ENCODE measurements around the gene ITSN1. TPM values are rescaled to one million over a fixed set of nuclear protein-coding genes. Genes with fewer than 3 reads are reported as not detected.

Gene ITSN1
- total and polyA plus RNA-seq, 4 donors, result 20.3 to 112 (median 40.2) TPM

DNA sequence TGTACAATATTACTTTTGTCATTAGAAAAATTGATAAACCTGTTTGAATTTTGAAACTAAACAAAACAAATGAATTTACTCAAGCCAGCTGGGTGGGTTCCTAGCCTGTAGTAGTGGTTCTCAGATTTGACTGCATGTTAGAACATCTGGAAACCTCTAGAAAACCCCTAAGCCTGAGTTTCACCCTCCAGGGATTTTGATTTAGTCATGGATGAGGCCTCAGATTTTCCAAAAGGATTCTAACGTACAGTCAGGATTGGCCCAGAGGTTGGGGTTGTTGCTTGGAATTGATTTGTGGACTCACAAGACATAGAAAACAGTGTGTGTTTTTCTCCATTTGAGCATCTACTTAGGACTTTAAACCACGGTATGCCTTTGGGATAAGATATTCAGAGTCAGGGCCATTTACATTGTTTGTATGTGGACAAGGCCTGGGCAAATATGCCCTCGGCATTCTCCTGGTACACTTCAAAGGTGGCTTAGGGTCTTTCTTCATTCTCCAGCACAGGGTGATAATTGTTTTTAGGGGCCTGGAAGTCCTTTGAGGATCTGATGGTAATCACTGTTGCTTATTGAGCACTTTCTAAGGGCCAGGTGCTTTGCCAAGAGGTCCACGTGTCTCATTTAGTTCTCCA is 230.7 kb downstream of the ITSN1 start:
- H3K4me3 ChIP-seq (ENCODE audit: low read depth in 1 of 3, low read length in 3 of 3), result no peak overlapping the region
- no peak for DNase-seq (ENCODE audit: low spot score)
- H3K9ac ChIP-seq (ENCODE audit: low read depth in 1 of 2, low read length in 2 of 2), result no peak overlapping the region
- H3K4me1 ChIP-seq (ENCODE audit: control insufficient read depth in 4 of 4, insufficient read depth in 4 of 4, low read length in 3 of 4), result no peaks in the 10 kb centered on the region
- H3K27ac ChIP-seq (ENCODE audit: low read depth in 1 of 2, low read length in 2 of 2), result no peak overlapping the region
- no peaks in the 10 kb centered on the region for H3K27me3 ChIP-seq (ENCODE audit: control insufficient read depth in 4 of 4, insufficient read depth in 4 of 4, low read length in 3 of 4)
- TF ChIP-seq GABPA (IDR thresholded peaks at IDR 0.05 in 1 of 2, conservative IDR thresholded peaks at IDR 0.05 in 1 of 2) (no peak), FOXA2 (IDR thresholded peaks at IDR 0.05) (no peak), RXRA (IDR thresholded peaks at IDR 0.05) (no peak), HNF4G (IDR thresholded peaks at IDR 0.05) (no peak), JUND (IDR thresholded peaks at IDR 0.05) (no peak), NR2F2 (IDR thresholded peaks at IDR 0.05) (no peak), EGR1 (IDR thresholded peaks at IDR 0.05; ENCODE audit: low read depth in 2 of 2) (no peak), RAD21 (IDR thresholded peaks at IDR 0.05) (no peak), FOXA1 (IDR thresholded peaks at IDR 0.05) (no peak), TAF1 (conservative IDR thresholded peaks at IDR 0.05) (no peak), HNF4A (conservative IDR thresholded peaks at IDR 0.05) (no peak), SP1 (IDR thresholded peaks at IDR 0.05) (no peak), YY1 (IDR thresholded peaks at IDR 0.05) (no peak)
- TF ChIP-seq, protein P1, sequence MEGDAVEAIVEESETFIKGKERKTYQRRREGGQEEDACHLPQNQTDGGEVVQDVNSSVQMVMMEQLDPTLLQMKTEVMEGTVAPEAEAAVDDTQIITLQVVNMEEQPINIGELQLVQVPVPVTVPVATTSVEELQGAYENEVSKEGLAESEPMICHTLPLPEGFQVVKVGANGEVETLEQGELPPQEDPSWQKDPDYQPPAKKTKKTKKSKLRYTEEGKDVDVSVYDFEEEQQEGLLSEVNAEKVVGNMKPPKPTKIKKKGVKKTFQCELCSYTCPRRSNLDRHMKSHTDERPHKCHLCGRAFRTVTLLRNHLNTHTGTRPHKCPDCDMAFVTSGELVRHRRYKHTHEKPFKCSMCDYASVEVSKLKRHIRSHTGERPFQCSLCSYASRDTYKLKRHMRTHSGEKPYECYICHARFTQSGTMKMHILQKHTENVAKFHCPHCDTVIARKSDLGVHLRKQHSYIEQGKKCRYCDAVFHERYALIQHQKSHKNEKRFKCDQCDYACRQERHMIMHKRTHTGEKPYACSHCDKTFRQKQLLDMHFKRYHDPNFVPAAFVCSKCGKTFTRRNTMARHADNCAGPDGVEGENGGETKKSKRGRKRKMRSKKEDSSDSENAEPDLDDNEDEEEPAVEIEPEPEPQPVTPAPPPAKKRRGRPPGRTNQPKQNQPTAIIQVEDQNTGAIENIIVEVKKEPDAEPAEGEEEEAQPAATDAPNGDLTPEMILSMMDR (IDR thresholded peaks at IDR 0.05; ENCODE audit: low read depth, low read length, missing input control), result no peak
- TF ChIP-seq, protein P2, sequence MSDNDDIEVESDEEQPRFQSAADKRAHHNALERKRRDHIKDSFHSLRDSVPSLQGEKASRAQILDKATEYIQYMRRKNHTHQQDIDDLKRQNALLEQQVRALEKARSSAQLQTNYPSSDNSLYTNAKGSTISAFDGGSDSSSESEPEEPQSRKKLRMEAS (IDR thresholded peaks at IDR 0.05), result no peak
- TF ChIP-seq, protein P3, sequence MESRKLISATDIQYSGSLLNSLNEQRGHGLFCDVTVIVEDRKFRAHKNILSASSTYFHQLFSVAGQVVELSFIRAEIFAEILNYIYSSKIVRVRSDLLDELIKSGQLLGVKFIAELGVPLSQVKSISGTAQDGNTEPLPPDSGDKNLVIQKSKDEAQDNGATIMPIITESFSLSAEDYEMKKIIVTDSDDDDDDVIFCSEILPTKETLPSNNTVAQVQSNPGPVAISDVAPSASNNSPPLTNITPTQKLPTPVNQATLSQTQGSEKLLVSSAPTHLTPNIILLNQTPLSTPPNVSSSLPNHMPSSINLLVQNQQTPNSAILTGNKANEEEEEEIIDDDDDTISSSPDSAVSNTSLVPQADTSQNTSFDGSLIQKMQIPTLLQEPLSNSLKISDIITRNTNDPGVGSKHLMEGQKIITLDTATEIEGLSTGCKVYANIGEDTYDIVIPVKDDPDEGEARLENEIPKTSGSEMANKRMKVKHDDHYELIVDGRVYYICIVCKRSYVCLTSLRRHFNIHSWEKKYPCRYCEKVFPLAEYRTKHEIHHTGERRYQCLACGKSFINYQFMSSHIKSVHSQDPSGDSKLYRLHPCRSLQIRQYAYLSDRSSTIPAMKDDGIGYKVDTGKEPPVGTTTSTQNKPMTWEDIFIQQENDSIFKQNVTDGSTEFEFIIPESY (IDR thresholded peaks at IDR 0.05), result no peak
- TF ChIP-seq, protein P4, sequence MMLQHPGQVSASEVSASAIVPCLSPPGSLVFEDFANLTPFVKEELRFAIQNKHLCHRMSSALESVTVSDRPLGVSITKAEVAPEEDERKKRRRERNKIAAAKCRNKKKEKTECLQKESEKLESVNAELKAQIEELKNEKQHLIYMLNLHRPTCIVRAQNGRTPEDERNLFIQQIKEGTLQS (IDR thresholded peaks at IDR 0.05), result no peak
- TF ChIP-seq, protein P5, sequence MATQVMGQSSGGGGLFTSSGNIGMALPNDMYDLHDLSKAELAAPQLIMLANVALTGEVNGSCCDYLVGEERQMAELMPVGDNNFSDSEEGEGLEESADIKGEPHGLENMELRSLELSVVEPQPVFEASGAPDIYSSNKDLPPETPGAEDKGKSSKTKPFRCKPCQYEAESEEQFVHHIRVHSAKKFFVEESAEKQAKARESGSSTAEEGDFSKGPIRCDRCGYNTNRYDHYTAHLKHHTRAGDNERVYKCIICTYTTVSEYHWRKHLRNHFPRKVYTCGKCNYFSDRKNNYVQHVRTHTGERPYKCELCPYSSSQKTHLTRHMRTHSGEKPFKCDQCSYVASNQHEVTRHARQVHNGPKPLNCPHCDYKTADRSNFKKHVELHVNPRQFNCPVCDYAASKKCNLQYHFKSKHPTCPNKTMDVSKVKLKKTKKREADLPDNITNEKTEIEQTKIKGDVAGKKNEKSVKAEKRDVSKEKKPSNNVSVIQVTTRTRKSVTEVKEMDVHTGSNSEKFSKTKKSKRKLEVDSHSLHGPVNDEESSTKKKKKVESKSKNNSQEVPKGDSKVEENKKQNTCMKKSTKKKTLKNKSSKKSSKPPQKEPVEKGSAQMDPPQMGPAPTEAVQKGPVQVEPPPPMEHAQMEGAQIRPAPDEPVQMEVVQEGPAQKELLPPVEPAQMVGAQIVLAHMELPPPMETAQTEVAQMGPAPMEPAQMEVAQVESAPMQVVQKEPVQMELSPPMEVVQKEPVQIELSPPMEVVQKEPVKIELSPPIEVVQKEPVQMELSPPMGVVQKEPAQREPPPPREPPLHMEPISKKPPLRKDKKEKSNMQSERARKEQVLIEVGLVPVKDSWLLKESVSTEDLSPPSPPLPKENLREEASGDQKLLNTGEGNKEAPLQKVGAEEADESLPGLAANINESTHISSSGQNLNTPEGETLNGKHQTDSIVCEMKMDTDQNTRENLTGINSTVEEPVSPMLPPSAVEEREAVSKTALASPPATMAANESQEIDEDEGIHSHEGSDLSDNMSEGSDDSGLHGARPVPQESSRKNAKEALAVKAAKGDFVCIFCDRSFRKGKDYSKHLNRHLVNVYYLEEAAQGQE (IDR thresholded peaks at IDR 0.05), result no peak
- H3K9me3 ChIP-seq (ENCODE audit: control insufficient read depth in 4 of 4, low read length in 3 of 4), result no peaks in the 10 kb centered on the region
- no peaks in the 10 kb centered on the region for H3K36me3 ChIP-seq (ENCODE audit: control insufficient read depth in 4 of 4, insufficient read depth in 3 of 4, low read depth in 1 of 4, low read length in 3 of 4)
- WGBS, result 93% methylated on average over 4 of the region's 4 CpGs

All from liver (tissue), 9 donors.